Peyer's patch (tissue), 4 donors: ENCODE results near the gene SLC16A11. TPM values are rescaled to one million over a fixed set of nuclear protein-coding genes. Genes with fewer than 3 reads are reported as not detected.

Experiments used
- DNase-seq, 3 donors: peaks; one replicate each; pipeline ENCODE4 v3.0.0-alpha.2; 2017 to 2019
- H3K27ac ChIP-seq, 4 donors: fragments of 200-600 bp; sonication (generic); one replicate each; pipeline ENCODE4 v1.5.1; 2016 to 2019
- H3K27me3 ChIP-seq, 2 donors: fragments of 200-600 bp; sonication (generic); one replicate each; pipeline ENCODE4 v1.5.1; 2019
- H3K36me3 ChIP-seq, 3 donors: fragments of 200-600 bp; sonication (generic); one replicate each; pipeline ENCODE4 v1.5.1; 2016 to 2019
- H3K4me1 ChIP-seq, 4 donors: fragments of 200-600 bp; sonication (generic); one replicate each; pipeline ENCODE4 v1.5.1; 2016 to 2019
- H3K4me3 ChIP-seq, 4 donors: fragments of 200-600 bp; sonication (generic); 1 replicate in 3 of 4; 2 replicates in 1 of 4; pipeline ENCODE4 v1.5.1; 2016 to 2019; ENCODE audit warnings: mild to moderate bottlenecking in 1 of 4
- H3K9me3 ChIP-seq, 4 donors: fragments of 200-600 bp; sonication (generic); one replicate each; pipeline ENCODE4 v1.5.1; 2016 to 2019; ENCODE audit warnings: mild to moderate bottlenecking in 1 of 4
- CTCF ChIP-seq, 6 experiments: fragments of 450-650 bp in 4 of 6; fragments of 200-600 bp in 2 of 6; sonication (generic) in 1 of 6; IDR thresholded peaks; one replicate each; pipeline ENCODE4 v1.5.1; 2017 to 2019; ENCODE audit warnings: antibody characterized with exemption in 6 of 6, mild to moderate bottlenecking in 3 of 6, moderate library complexity in 1 of 6
- POLR2A ChIP-seq, 2 donors: fragments of 450-650 bp; IDR thresholded peaks; one replicate each; pipeline ENCODE4 v1.5.1; 2017; ENCODE audit warnings: antibody characterized with exemption in 2 of 2, mild to moderate bottlenecking in 2 of 2, moderate library complexity in 2 of 2
- total RNA-seq, 4 donors: library from RNA; depleted of rRNA; stranded (reverse); fragments of >200 nt; gene quantifications; one replicate each; pipeline ENCODE4 v1.1.0, GENCODE V29; 2016

The SLC16A11 gene
- total RNA-seq, 4 donors from 2014 or later: 0.94 to 1.1 TPM; not detected in 2

- DNase-seq: peak; percentile 99 to 100 (median 99)
- Histone ChIP-seq H3K9me3 (no peaks in the 10 kb centered on the region), H3K4me1 (peaks cover 4 to 17% (median 10%) of the 10 kb centered on the region in 4 donors), H3K4me3 (peak within 1 kb of the TSS; percentile 55 to 77 (median 74)), H3K27me3 (no peaks in the 10 kb centered on the region), H3K27ac (peak within 1 kb of the TSS; percentile 85 to 93 (median 86)), H3K36me3 (no peaks in the 10 kb centered on the region)
- TF ChIP-seq CTCF (IDR thresholded peaks at IDR 0.05) (peak in 1 of 6 experiments; percentile 4), POLR2A (IDR thresholded peaks at IDR 0.05) (peak; percentile 86 to 90)
Measured at GRCh38 chr17:7035591-7036368, 8.1 kb downstream of the SLC16A11 start, which contains the start of gene SLC16A13. Gene SLC16A13, plus strand, starts transcription at chr17:7036015. Its CDS starts 368 bp downstream, at chr17:7036383.

- Histone ChIP-seq H3K27me3 (no peaks in the 10 kb centered on the region), H3K27ac (peak overlapping the region; percentile 85 to 93 (median 86)), H3K36me3 (no peaks in the 10 kb centered on the region), H3K4me1 (peaks cover 4 to 17% (median 11%) of the 10 kb centered on the region in 4 donors), H3K9me3 (no peaks in the 10 kb centered on the region), H3K4me3 (peak overlapping the region; percentile 55 to 77 (median 74))
- DNase-seq: peak in 2 of 3 donors; percentile 51 to 74
- no peak for TF ChIP-seq CTCF (IDR thresholded peaks at IDR 0.05)
- TF ChIP-seq POLR2A (IDR thresholded peaks at IDR 0.05): no peak
Measured at GRCh38 chr17:7034955-7035590, 8.8 kb downstream of the SLC16A11 start.

GRCh38 chr17:7029659-7030058 lies 14.2 kb downstream of the SLC16A11 start:
- DNase-seq: peak in 2 of 3 donors; percentile 67 to 81
- Histone ChIP-seq H3K27me3 (no peaks in the 10 kb centered on the region), H3K27ac (peak overlapping the region in 3 of 4 donors; percentile 39 to 60 (median 43)), H3K36me3 (no peaks in the 10 kb centered on the region), H3K9me3 (no peaks in the 10 kb centered on the region), H3K4me1 (peaks cover 0 to 11% (median under 1%) of the 10 kb centered on the region in 4 donors), H3K4me3 (no peak overlapping the region)
- no peak for TF ChIP-seq POLR2A (IDR thresholded peaks at IDR 0.05)
- TF ChIP-seq CTCF (IDR thresholded peaks at IDR 0.05): no peak

GRCh38 chr17:7029096-7029495 lies 14.8 kb downstream of the SLC16A11 start:
- no peaks in the 10 kb centered on the region for H3K36me3 ChIP-seq
- H3K4me3 ChIP-seq: no peak overlapping the region
- no peaks in the 10 kb centered on the region for H3K9me3 ChIP-seq
- peak overlapping the region in 2 of 4 donors; percentile 39 to 60 for H3K27ac ChIP-seq
- no peaks in the 10 kb centered on the region for H3K27me3 ChIP-seq
- DNase-seq: no peak
- H3K4me1 ChIP-seq: peaks cover 0 to 10% (median 0%) of the 10 kb centered on the region in 4 donors
- no peak for TF ChIP-seq CTCF (IDR thresholded peaks at IDR 0.05)
- TF ChIP-seq POLR2A (IDR thresholded peaks at IDR 0.05): no peak

GRCh38 chr17:7027335-7027734 lies 16.6 kb downstream of the SLC16A11 start:
- Histone ChIP-seq H3K36me3 (no peaks in the 10 kb centered on the region), H3K27me3 (no peaks in the 10 kb centered on the region), H3K9me3 (no peaks in the 10 kb centered on the region), H3K27ac (no peak overlapping the region), H3K4me1 (peaks cover 2 to 21% (median 11%) of the 10 kb centered on the region in 4 donors), H3K4me3 (no peak overlapping the region)
- TF ChIP-seq POLR2A (IDR thresholded peaks at IDR 0.05): no peak
- no peak for TF ChIP-seq CTCF (IDR thresholded peaks at IDR 0.05)
- DNase-seq: no peak
